C1 segment of cervical spinal cord (tissue), 14 donors: ENCODE data around the gene PCGF6.
A peak's percentile ranks its signal among the peaks of the same experiment; 100 is the strongest.

Source experiments
- DNase-seq, 14 donors: peaks; one replicate each; lab custom pipeline; 2025; lab: John Stamatoyannopoulos, UW

Gene PCGF6

GRCh38 chr10:103327906-103328305 lies 23.0 kb downstream of the PCGF6 start:
- DNase-seq: no peak

- DNase-seq: no peak
Measured at GRCh38 chr10:103316087-103316486, 34.9 kb downstream of the PCGF6 start.

GRCh38 chr10:103310197-103310596 lies 40.7 kb downstream of the PCGF6 start:
- no peak for DNase-seq

GRCh38 chr10:103307594-103307993 lies 43.3 kb downstream of the PCGF6 start:
- no peak for DNase-seq

GRCh38 chr10:103295374-103296015 lies 55.4 kb downstream of the PCGF6 start:
- DNase-seq: no peak

GRCh38 chr10:103291588-103291987 lies 59.4 kb downstream of the PCGF6 start:
- no peak for DNase-seq

GRCh38 chr10:103287992-103288391 lies 62.9 kb downstream of the PCGF6 start:
- DNase-seq: no peak

GRCh38 chr10:103284170-103284569 lies 66.8 kb downstream of the PCGF6 start:
- no peak for DNase-seq

- DNase-seq: no peak
Measured at GRCh38 chr10:103282961-103283360, 68.0 kb downstream of the PCGF6 start.

- peak in 3 of 14 donors; percentile 1 to 71 (median 11) for DNase-seq
Measured at GRCh38 chr10:103281753-103282152, 69.2 kb downstream of the PCGF6 start.

- peak in 1 of 14 donors; percentile 38 for DNase-seq
Measured at GRCh38 chr10:103280506-103280905, 70.4 kb downstream of the PCGF6 start.

GRCh38 chr10:103280031-103280430 lies 70.9 kb downstream of the PCGF6 start:
- DNase-seq: peak in 1 of 14 donors; percentile 50

GRCh38 chr10:103278862-103279298 lies 72.1 kb downstream of the PCGF6 start:
- no peak for DNase-seq

- DNase-seq: peak in 1 of 14 donors; percentile 64
Measured at GRCh38 chr10:103278537-103278823, 72.5 kb downstream of the PCGF6 start.

- peak in 2 of 14 donors; percentile 8 to 69 for DNase-seq
Measured at GRCh38 chr10:103277713-103278536, 73.0 kb downstream of the PCGF6 start.

- DNase-seq: peak in 2 of 14 donors; percentile 19 to 81
Measured at GRCh38 chr10:103276896-103277712, 73.8 kb downstream of the PCGF6 start, which contains the start of gene INA. Gene INA, plus strand, starts transcription at chr10:103277138. Its CDS starts 74 bp downstream, at chr10:103277212.

GRCh38 chr10:103276251-103276895 lies 74.6 kb downstream of the PCGF6 start:
- DNase-seq: peak in 1 of 14 donors; percentile 50

GRCh38 chr10:103273041-103273441 lies 77.9 kb downstream of the PCGF6 start:
- peak in 1 of 14 donors; percentile 31 for DNase-seq

- peak in 3 of 14 donors; percentile 3 to 8 (median 3) for DNase-seq
Measured at GRCh38 chr10:103265717-103266329, 85.1 kb downstream of the PCGF6 start.

- DNase-seq: no peak
Measured at GRCh38 chr10:103262229-103262628, 88.7 kb downstream of the PCGF6 start.

- no peak for DNase-seq
Measured at GRCh38 chr10:103259989-103260388, 91.0 kb downstream of the PCGF6 start.
